ENCODE measurements around the gene UBE2F.

Gene UBE2F

DNA sequence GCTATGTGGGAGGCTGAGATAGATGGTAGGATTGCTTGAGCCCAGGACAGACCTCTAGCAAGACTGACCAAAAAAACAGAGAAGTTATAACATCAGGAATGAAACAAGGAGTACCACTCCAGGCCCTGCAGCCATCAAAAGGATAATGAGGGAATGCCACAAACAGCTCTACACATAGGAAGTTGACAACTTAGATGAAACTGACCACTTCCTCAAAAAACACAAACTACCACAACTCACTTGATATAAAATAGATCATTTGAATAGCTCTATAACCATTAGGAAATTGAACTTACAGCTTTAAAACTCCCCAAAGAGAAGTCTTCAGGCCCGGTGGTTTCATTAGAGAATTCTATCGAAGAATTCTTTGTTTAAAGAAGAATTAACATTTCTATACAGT is 120.4 kb downstream of the UBE2F start:
- TF ChIP-seq POLR2AphosphoS5 (IDR thresholded peaks at IDR 0.05; ENCODE audit: low read depth, low read length) (no peak), SIN3A (IDR thresholded peaks at IDR 0.05; ENCODE audit: borderline replicate concordance, insufficient read depth, low read length) (no peak), FOXP2 (optimal IDR thresholded peaks at IDR 0.05; ENCODE audit: borderline replicate concordance, extremely low read depth, extremely low read length, insufficient read depth) (no peak), TAF1 (IDR thresholded peaks at IDR 0.05; ENCODE audit: borderline replicate concordance, insufficient read depth, low read length) (no peak)
- TF ChIP-seq, protein P1, sequence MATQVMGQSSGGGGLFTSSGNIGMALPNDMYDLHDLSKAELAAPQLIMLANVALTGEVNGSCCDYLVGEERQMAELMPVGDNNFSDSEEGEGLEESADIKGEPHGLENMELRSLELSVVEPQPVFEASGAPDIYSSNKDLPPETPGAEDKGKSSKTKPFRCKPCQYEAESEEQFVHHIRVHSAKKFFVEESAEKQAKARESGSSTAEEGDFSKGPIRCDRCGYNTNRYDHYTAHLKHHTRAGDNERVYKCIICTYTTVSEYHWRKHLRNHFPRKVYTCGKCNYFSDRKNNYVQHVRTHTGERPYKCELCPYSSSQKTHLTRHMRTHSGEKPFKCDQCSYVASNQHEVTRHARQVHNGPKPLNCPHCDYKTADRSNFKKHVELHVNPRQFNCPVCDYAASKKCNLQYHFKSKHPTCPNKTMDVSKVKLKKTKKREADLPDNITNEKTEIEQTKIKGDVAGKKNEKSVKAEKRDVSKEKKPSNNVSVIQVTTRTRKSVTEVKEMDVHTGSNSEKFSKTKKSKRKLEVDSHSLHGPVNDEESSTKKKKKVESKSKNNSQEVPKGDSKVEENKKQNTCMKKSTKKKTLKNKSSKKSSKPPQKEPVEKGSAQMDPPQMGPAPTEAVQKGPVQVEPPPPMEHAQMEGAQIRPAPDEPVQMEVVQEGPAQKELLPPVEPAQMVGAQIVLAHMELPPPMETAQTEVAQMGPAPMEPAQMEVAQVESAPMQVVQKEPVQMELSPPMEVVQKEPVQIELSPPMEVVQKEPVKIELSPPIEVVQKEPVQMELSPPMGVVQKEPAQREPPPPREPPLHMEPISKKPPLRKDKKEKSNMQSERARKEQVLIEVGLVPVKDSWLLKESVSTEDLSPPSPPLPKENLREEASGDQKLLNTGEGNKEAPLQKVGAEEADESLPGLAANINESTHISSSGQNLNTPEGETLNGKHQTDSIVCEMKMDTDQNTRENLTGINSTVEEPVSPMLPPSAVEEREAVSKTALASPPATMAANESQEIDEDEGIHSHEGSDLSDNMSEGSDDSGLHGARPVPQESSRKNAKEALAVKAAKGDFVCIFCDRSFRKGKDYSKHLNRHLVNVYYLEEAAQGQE (IDR thresholded peaks at IDR 0.05; ENCODE audit: insufficient read depth in 1 of 2, low read depth in 2 of 2, low read length in 2 of 2) = no peak

DNA sequence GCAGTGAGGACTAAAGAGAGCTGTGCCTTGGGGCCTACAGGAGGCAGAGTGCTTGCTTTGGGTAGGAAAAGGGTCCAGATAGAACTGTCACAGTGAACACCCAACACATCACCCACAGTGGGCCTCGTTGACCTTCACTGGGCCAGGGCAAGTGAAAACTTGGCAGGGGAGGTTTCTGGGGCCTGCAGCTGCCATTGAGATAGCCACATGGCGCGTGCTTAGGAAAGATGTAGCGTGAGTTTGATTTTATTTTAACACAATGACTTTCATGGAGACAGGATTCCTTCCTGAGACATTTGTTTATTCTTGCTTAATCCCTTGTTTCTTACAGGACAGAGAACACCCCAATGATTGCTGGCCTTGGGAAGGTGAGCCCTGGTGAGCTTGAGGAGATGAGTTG is 124.1 kb downstream of the UBE2F start:
- TF ChIP-seq SIN3A (IDR thresholded peaks at IDR 0.05; ENCODE audit: borderline replicate concordance, insufficient read depth, low read length) (no peak), POLR2AphosphoS5 (IDR thresholded peaks at IDR 0.05; ENCODE audit: low read depth, low read length) (no peak), FOXP2 (optimal IDR thresholded peaks at IDR 0.05; ENCODE audit: borderline replicate concordance, extremely low read depth, extremely low read length, insufficient read depth) (no peak), TAF1 (IDR thresholded peaks at IDR 0.05; ENCODE audit: borderline replicate concordance, insufficient read depth, low read length) (no peak)
- TF ChIP-seq, protein P1 (IDR thresholded peaks at IDR 0.05; ENCODE audit: insufficient read depth in 1 of 2, low read depth in 2 of 2, low read length in 2 of 2) = no peak

DNA sequence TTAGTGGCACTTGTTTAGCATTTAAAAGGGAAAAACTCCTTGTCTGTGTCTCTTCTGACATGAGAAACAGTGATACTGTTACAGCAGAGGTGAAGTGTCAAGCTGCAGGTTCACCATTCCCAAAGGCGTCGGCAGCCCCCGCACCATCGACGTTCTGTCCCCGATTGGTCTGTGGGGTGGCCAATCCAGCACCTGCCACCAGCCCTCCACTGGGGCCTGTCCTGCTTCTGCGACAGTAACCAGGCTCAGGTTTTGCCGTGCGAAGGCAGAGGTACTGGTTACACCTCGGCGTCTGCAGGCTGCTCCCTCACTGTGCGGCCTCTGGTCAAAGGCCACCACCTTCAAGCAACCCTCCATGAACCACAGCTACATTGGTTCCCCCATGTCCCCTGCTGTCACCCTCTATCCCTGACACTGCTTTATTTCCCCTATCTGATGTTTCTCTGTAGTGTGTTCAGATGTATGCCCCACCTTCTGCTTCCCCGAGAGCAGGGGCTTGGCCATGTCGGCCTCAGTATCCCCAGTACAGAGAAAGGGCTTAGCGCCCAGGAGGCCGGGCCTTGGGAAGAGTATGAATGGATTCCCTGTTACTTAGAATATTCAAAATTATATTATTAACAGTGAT is 124.7 kb downstream of the UBE2F start:
- TF ChIP-seq POLR2AphosphoS5 (IDR thresholded peaks at IDR 0.05; ENCODE audit: low read depth, low read length) (peak; percentile 27; the same call in 1 of the 2 replicates), FOXP2 (optimal IDR thresholded peaks at IDR 0.05; ENCODE audit: borderline replicate concordance, extremely low read depth, extremely low read length, insufficient read depth) (no peak), TAF1 (IDR thresholded peaks at IDR 0.05; ENCODE audit: borderline replicate concordance, insufficient read depth, low read length) (no peak), SIN3A (IDR thresholded peaks at IDR 0.05; ENCODE audit: borderline replicate concordance, insufficient read depth, low read length) (no peak)
- TF ChIP-seq, protein P1 (IDR thresholded peaks at IDR 0.05; ENCODE audit: insufficient read depth in 1 of 2, low read depth in 2 of 2, low read length in 2 of 2) = no peak
